Right lobe of liver (tissue), 6 donors: ENCODE measurements around the gene TEX36. TPM values are rescaled to one million over a fixed set of nuclear protein-coding genes. Genes with fewer than 3 reads are reported as not detected.

Experiments
- ATAC-seq, 4 donors: fragments of 200-7000 bp; cut with Tn5 transposase; one replicate each; pipeline ENCODE4 v1.9.1; 2020; ENCODE audit warnings: mild to moderate bottlenecking in 4 of 4, moderate library complexity in 4 of 4
- DNase-seq, 3 donors: peaks; one replicate each; pipeline ENCODE4 v3.0.0-alpha.2; 2020
- H3K27ac ChIP-seq, 3 donors: fragments of 200-600 bp; one replicate each; pipeline ENCODE4 v1.8.0; 2022
- H3K27me3 ChIP-seq, 2 donors: fragments of 200-600 bp; one replicate each; pipeline ENCODE4 v1.8.0; 2022
- H3K36me3 ChIP-seq, 4 donors: fragments of 200-600 bp; sonication (generic) in 1 of 4; one replicate each; pipeline versions ENCODE4 v1.5.1 to v1.8.0; 2017 to 2022; ENCODE audit warnings: control low read depth in 1 of 4
- H3K4me1 ChIP-seq, 4 donors: fragments of 200-600 bp; sonication (generic) in 1 of 4; one replicate each; pipeline versions ENCODE4 v1.5.1 to v1.8.0; 2017 to 2022; ENCODE audit warnings: control low read depth in 1 of 4
- H3K4me3 ChIP-seq, 3 donors: fragments of 200-600 bp; one replicate each; pipeline ENCODE4 v1.8.0; 2022
- H3K9me3 ChIP-seq, 4 donors: fragments of 200-600 bp; sonication (generic) in 1 of 4; one replicate each; pipeline versions ENCODE4 v1.5.1 to v1.8.0; 2017 to 2022; ENCODE audit warnings: control low read depth in 1 of 4
- POLR2A ChIP-seq: fragments of 450-650 bp; IDR thresholded peaks from one replicate; pipeline ENCODE4 v1.6.1; 2017; ENCODE audit warnings: antibody characterized with exemption, mild to moderate bottlenecking
- WGBS: methylation state at CpG from one replicate; pipeline ENCODE4 v1.1.6; 2018; ENCODE audit warnings: low coverage, low lambda C conversion rate; ENCODE audit not compliant: insufficient coverage; ENCODE audit errors: missing lambda C conversion rate; 5-methylcytosine and 5-hydroxymethylcytosine counted together
- intact Hi-C, 2 donors: fragments of 100-400 bp; cut with DNase I; formaldehyde crosslinking; loops; one replicate each; pipeline versions ENCODE4 v1.11.2 to v1.14.1; 2022
- total RNA-seq, 6 experiments: library from RNA; depleted of rRNA in 2 of 6; stranded (reverse); fragments of >200 nt in 2 of 6; fragmentation: NEBNext Ultra II Directional in 3 of 6; extraction: Animal tissue kit (Norgen Biotek cat#: 25700) in 3 of 6; gene quantifications; one replicate each; pipeline versions ENCODE4 v1.1.0 to v1.2.4, GENCODE V29; 2016 to 2023
- TF ChIP-seq, protein P1 (sequence below), 4 donors: fragments of 200-600 bp in 3 of 4; fragments of 450-650 bp in 1 of 4; IDR thresholded peaks; one replicate each; pipeline versions ENCODE4 v1.5.1 to v1.8.0; 2016 to 2022; ENCODE audit warnings: antibody characterized with exemption in 4 of 4, mild to moderate bottlenecking in 2 of 4
- donor health status: DM: no; HTN: yes; CAD: no.
- donor health status: DM: no; HTN: no; CAD: no.
- donor health status: DM: no; HTN: no; CAD: no.
- donor health status: DM: no; HTN: yes; CAD: no.
- donor health status: DM: no; HTN: yes; CAD: no.

Gene TEX36
- total RNA-seq, 6 experiments from 2014 or later = not detected

DNA sequence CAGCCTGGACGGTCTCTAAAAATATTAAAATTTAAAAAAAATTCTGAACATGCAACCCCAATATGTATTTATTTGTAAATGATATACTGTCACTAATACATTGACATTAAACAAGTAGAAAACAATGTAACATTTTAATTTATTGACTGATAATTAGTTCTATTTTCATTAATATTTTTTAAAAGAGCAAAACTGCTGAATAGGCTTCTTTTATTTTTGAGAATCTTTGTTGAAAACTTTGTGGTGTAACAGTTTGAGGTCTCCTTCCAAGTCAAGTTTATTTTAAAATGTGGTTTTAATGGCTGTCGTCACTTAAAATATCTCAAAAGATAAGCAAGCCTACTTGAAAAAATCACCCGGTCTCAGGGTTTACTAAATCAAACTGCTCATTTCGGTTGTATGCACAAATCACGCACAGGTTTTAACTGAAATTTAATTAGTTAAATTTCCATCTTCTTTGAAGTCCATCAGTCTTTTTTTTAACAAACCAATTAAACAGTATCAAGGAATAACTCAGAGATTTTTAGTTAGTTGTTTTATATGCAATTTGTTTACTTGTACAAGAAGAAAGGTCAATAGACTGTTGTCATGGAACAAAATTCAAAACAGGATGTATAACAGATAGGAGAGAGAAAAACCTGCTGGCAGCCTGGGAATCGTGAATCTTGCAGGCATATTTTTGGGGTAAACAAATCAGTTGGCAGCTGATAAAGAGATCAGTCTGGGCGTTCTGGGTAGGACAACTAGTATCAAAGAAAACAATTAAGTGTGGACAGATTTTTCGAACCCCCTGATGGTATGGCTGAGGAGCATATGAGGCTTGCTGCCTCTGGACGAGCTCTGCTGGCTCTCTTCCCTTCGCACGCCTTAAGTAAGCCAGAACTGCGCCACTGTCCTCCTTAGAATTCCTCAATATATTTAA lies 26.9 kb upstream of the TEX36 start:
- DNase-seq (no peak), ATAC-seq (peak; percentile 34 to 63 (median 46))
- Histone ChIP-seq H3K4me1 (peaks cover 0 to 4% (median 0%) of the 10 kb centered on the region in 4 donors), H3K36me3 (no peaks in the 10 kb centered on the region), H3K27me3 (no peaks in the 10 kb centered on the region), H3K4me3 (no peak overlapping the region), H3K9me3 (no peaks in the 10 kb centered on the region), H3K27ac (peak overlapping the region in 1 of 3 donors; percentile 39)
- TF ChIP-seq POLR2A = no peak
- TF ChIP-seq, protein P1, sequence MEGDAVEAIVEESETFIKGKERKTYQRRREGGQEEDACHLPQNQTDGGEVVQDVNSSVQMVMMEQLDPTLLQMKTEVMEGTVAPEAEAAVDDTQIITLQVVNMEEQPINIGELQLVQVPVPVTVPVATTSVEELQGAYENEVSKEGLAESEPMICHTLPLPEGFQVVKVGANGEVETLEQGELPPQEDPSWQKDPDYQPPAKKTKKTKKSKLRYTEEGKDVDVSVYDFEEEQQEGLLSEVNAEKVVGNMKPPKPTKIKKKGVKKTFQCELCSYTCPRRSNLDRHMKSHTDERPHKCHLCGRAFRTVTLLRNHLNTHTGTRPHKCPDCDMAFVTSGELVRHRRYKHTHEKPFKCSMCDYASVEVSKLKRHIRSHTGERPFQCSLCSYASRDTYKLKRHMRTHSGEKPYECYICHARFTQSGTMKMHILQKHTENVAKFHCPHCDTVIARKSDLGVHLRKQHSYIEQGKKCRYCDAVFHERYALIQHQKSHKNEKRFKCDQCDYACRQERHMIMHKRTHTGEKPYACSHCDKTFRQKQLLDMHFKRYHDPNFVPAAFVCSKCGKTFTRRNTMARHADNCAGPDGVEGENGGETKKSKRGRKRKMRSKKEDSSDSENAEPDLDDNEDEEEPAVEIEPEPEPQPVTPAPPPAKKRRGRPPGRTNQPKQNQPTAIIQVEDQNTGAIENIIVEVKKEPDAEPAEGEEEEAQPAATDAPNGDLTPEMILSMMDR (IDR thresholded peaks at IDR 0.05) = no peak
- 51% methylated on average over 10 of the region's 12 CpGs for WGBS
- intact Hi-C loops = no loop called here

DNA sequence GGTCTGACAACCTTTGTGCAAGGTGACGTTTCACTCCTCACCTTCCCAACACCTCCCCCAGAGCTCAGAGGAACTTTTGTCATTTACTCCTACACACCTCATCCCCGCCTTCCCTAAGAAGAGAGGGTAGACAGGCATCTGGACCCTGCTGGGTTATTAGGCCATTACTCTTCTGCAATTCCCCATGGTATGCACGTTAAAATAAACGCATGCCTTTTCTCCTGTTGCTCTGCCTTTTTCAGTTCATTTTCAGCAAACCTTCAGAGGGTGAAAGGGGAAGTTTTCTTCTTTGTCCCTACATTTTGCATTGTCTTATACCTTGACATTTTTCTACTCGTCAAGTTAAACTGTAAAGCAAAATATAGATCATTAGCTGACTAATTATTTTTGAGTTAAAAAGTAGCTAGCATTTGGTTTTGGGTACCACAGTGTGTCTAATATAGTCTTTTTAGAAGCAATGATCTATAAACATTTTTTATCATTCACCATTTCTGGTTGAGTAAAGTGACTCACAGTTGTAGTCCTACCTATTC lies 26.1 kb upstream of the TEX36 start:
- DNase-seq = no peak
- Histone ChIP-seq H3K4me1 (peaks cover 0 to 4% (median 0%) of the 10 kb centered on the region in 4 donors), H3K4me3 (no peak overlapping the region), H3K36me3 (no peaks in the 10 kb centered on the region), H3K9me3 (no peaks in the 10 kb centered on the region), H3K27ac (no peak overlapping the region), H3K27me3 (no peaks in the 10 kb centered on the region)
- ATAC-seq = no peak
- TF ChIP-seq, protein P1 (IDR thresholded peaks at IDR 0.05) = no peak
- TF ChIP-seq POLR2A = no peak
- WGBS = 65% methylated on average over 5 of the region's 5 CpGs
- intact Hi-C loops = no loop called here

DNA sequence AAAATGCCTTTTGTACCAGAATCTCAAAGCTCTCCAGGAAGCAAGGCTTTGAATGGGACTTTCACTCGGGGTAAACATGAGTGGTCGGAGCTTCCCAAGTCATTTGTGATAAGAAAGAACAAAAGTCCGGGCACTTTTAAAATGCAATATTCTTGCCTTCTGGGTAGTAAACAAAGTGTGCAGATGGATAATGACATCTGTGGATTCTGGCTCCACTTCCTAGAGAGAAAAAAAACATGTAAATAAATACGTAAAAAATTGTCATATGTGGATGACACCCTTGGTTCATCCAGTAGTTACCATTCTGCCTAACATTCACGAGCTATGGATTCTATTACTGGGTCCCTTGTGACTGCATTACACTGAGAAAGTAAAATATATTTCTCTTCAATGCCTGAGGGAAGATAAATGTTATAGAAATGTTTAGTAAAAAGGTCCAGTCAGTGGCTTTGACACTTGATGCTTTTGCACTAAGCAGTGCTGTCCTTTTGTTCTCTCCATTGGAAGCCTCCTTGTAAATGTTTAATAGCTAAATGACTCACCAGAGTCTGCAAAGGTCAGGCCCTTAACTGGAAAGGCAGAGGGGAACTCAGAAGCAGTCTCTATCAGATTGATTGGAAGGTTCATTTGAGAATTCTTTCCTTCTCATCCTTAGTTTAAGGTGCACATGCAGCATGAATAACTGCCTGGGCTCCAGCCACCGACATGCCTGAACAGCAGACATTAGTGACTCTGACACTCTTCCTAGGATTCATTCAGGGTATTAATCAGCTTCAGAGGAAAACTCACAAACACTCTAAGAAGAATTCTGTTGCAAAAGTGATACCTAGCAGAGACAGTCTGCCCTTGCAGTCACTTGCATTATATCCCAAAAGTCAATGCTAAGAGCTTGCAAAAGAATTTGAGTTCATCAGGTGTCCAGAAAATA lies 24.8 kb upstream of the TEX36 start:
- TF ChIP-seq, protein P1 (IDR thresholded peaks at IDR 0.05) = no peak
- no peak for TF ChIP-seq POLR2A
- no peaks in the 10 kb centered on the region for H3K36me3 ChIP-seq
- WGBS = 43% methylated on average over 6 of the region's 6 CpGs
- H3K27me3 ChIP-seq = no peaks in the 10 kb centered on the region
- DNase-seq = no peak
- H3K27ac ChIP-seq = no peak overlapping the region
- ATAC-seq = peak in 3 of 4 donors; percentile 65 to 97 (median 67)
- no peaks in the 10 kb centered on the region for H3K9me3 ChIP-seq
- intact Hi-C loops = no loop called here
- no peak overlapping the region for H3K4me3 ChIP-seq
- H3K4me1 ChIP-seq = peaks cover 0 to 4% (median 0%) of the 10 kb centered on the region in 4 donors

DNA sequence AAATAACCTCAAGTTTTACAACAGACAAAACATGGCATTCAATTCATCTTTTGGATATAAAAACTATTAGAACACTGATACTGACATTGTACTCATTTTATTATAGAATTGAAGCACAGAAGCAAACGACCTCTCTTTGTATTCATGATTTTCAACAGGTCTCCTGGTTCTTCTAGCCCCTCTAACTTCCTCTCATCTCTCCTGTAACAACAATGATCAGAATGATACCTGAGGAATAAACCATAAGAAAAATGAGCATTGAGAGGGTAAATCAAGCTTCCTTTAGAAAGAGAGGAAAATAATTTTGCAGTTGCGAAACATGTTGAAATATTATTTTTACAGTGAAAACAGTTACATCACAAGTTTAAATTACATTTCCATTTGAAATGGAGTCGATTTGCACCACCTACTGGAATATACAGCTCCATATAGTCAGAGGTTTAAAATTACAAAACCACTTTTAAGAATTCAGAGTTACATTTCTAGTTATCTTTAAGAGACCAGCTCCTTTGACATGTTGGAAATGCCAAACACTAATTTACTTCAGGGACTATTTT lies 17.5 kb upstream of the TEX36 start:
- DNase-seq = no peak
- 41% methylated on average over 3 of the region's 3 CpGs for WGBS
- no peak for TF ChIP-seq POLR2A
- TF ChIP-seq, protein P1 (IDR thresholded peaks at IDR 0.05) = peak in 1 of 4 donors; percentile 12

More for the DNA sequence above, 17.5 kb upstream of the TEX36 start:
- no peak for ATAC-seq
- H3K4me3 ChIP-seq = no peak overlapping the region
- H3K4me1 ChIP-seq = no peaks in the 10 kb centered on the region
- no peaks in the 10 kb centered on the region for H3K27me3 ChIP-seq
- no peak overlapping the region for H3K27ac ChIP-seq
- no peaks in the 10 kb centered on the region for H3K9me3 ChIP-seq
- intact Hi-C loops = no loop called here
- no peaks in the 10 kb centered on the region for H3K36me3 ChIP-seq
